CD14-positive monocyte (primary cell): ENCODE results near the gene CAMK2A. TPM values are rescaled to one million over a fixed set of nuclear protein-coding genes. Genes with fewer than 3 reads are reported as not detected.

ENCODE experiments used
- DNase-seq, 3 donors: peaks; one replicate each; pipeline ENCODE4 v3.0.0-alpha.2; 2011 to 2022
- H2AFZ ChIP-seq: 2 replicates; pipeline ENCODE4 v1.6.0; 2012; ENCODE audit warnings: mild to moderate bottlenecking, low read depth, low read length, inconsistent platforms; ENCODE audit not compliant: insufficient read depth, poor library complexity, severe bottlenecking
- H3K27ac ChIP-seq, 2 donors: 1 replicate in 1 of 2; 2 replicates in 1 of 2; pipeline ENCODE4 v1.5.1; 2012 to 2013; ENCODE audit warnings: low read length in 2 of 2, control low read depth in 1 of 2, inconsistent platforms in 1 of 2, low read depth in 1 of 2, mild to moderate bottlenecking in 1 of 2
- H3K27me3 ChIP-seq, 2 donors: one replicate each; pipeline versions ENCODE4 v1.6.0 to v1.6.1; 2011 to 2013; ENCODE audit warnings: low read length in 2 of 2; ENCODE audit not compliant: control insufficient read depth in 2 of 2, insufficient read depth in 2 of 2
- H3K36me3 ChIP-seq, 2 donors: replicated peaks in 1 of 2; 1 replicate in 1 of 2; 2 replicates in 1 of 2; pipeline versions ENCODE4 v1.5.1 to v1.6.1; 2012 to 2013; ENCODE audit warnings: low read length in 2 of 2, control low read depth in 1 of 2, inconsistent platforms in 1 of 2, mild to moderate bottlenecking in 1 of 2; ENCODE audit not compliant: insufficient read depth in 2 of 2, control insufficient read depth in 1 of 2
- H3K4me1 ChIP-seq, 2 donors: 1 replicate in 1 of 2; 2 replicates in 1 of 2; pipeline versions ENCODE4 v1.5.1 to v1.6.1; 2012 to 2013; ENCODE audit warnings: low read length in 2 of 2, control low read depth in 1 of 2, inconsistent platforms in 1 of 2, mild to moderate bottlenecking in 1 of 2, moderate library complexity in 1 of 2; ENCODE audit not compliant: insufficient read depth in 2 of 2, control insufficient read depth in 1 of 2
- H3K4me2 ChIP-seq: replicated peaks from 2 replicates; pipeline ENCODE3; 2012; ENCODE audit warnings: low read length, moderate library complexity, mild to moderate bottlenecking; ENCODE audit not compliant: poor library complexity, severe bottlenecking; ENCODE audit errors: extremely low read depth
- H3K4me3 ChIP-seq, 3 experiments: fragments of 200-600 bp in 1 of 3; sonication (generic) in 1 of 3; replicated peaks in 1 of 3; 1 replicate in 2 of 3; 2 replicates in 1 of 3; pipeline ENCODE4 v1.5.1; 2011 to 2013; ENCODE audit warnings: low read length in 3 of 3, mild to moderate bottlenecking in 3 of 3, control low read depth in 2 of 3, low read depth in 2 of 3, inconsistent platforms in 1 of 3, moderate library complexity in 1 of 3
- H3K79me2 ChIP-seq: 2 replicates; pipeline ENCODE4 v1.6.0; 2012; ENCODE audit warnings: mild to moderate bottlenecking, control low read depth, inconsistent platforms, low read length, moderate library complexity; ENCODE audit not compliant: insufficient read depth
- H3K9ac ChIP-seq: 2 replicates; pipeline ENCODE4 v1.6.0; 2017; ENCODE audit warnings: low read length, mild to moderate bottlenecking; ENCODE audit not compliant: insufficient read depth, poor library complexity, severe bottlenecking
- H3K9me3 ChIP-seq, 2 donors: replicated peaks in 1 of 2; 1 replicate in 1 of 2; 2 replicates in 1 of 2; pipeline versions ENCODE4 v1.5.1 to v1.6.1; 2012 to 2013; ENCODE audit warnings: low read length in 2 of 2, control low read depth in 1 of 2; ENCODE audit not compliant: control insufficient read depth in 1 of 2, insufficient read depth in 1 of 2
- H4K20me1 ChIP-seq: 2 replicates; pipeline ENCODE4 v1.6.0; 2012; ENCODE audit warnings: mild to moderate bottlenecking, low read length, control low read depth, moderate library complexity; ENCODE audit not compliant: insufficient read depth
- H3K27ac Mint-ChIP-seq, 7 donors: one replicate each; pipeline ENCODE4 v1.8.0; 2020; ENCODE audit warnings: mild to moderate bottlenecking in 7 of 7, mixed read lengths in 7 of 7, moderate library complexity in 6 of 7, inconsistent platforms in 2 of 7
- H3K27me3 Mint-ChIP-seq, 3 donors: one replicate each; pipeline ENCODE4 v1.8.0; 2021 to 2022; ENCODE audit warnings: low read depth in 3 of 3, mild to moderate bottlenecking in 3 of 3, mixed read lengths in 3 of 3, moderate library complexity in 3 of 3, inconsistent platforms in 1 of 3
- H3K36me3 Mint-ChIP-seq, 2 donors: one replicate each; pipeline ENCODE4 v1.8.0; 2020; ENCODE audit warnings: mixed read lengths in 2 of 2, inconsistent platforms in 1 of 2, mild to moderate bottlenecking in 1 of 2
- H3K4me1 Mint-ChIP-seq: one replicate; pipeline ENCODE4 v1.8.0; 2020; ENCODE audit warnings: mild to moderate bottlenecking, mixed read lengths
- H3K4me3 Mint-ChIP-seq, 2 donors: one replicate each; pipeline ENCODE4 v1.8.0; 2020; ENCODE audit warnings: mild to moderate bottlenecking in 2 of 2, mixed read lengths in 2 of 2, moderate library complexity in 1 of 2
- H3K9me3 Mint-ChIP-seq, 7 donors: one replicate each; pipeline ENCODE4 v1.8.0; 2020 to 2022; ENCODE audit warnings: mixed read lengths in 7 of 7, mild to moderate bottlenecking in 6 of 7, moderate library complexity in 6 of 7, inconsistent platforms in 2 of 7
- CTCF ChIP-seq: fragments of 200-600 bp; IDR thresholded peaks from one replicate; pipeline ENCODE4 v1.8.0; 2022; ENCODE audit warnings: antibody characterized with exemption, mild to moderate bottlenecking
- WGBS: methylation state at CpG from one replicate; pipeline ENCODE4 v1.1.5; 2013; ENCODE audit warnings: missing lambda C conversion rate; ENCODE audit not compliant: insufficient coverage; 5-methylcytosine and 5-hydroxymethylcytosine counted together
- intact Hi-C, 2 donors: fragments of 100-400 bp; cut with micrococcal nuclease; formaldehyde crosslinking; loops; one replicate each; pipeline versions ENCODE4 v1.15.0 to v1.15.1; 2023
- polyA plus RNA-seq, 3 donors: library from polyadenylated mRNA; depleted of rRNA in 1 of 3; unstranded in 2 of 3; stranded (reverse) in 1 of 3; fragments of 300-500 nt in 2 of 3; fragments of >200 nt in 1 of 3; fragmentation: Illumina TruSeq in 2 of 3; gene quantifications; 1 replicate in 2 of 3; 2 replicates in 1 of 3; pipeline ENCODE4 v1.2.3, GENCODE V29; 2012 to 2021

Gene CAMK2A
- polyA plus RNA-seq, 3 donors, result not detected

- intact Hi-C loops, result no loop called here
- TF ChIP-seq CTCF, result no peak
- DNase-seq, result no peak
These were observed 7.6 kb downstream of the CAMK2A start for GRCh38 chr5:150281987-150282386.

GRCh38 chr5:150279330-150280020, 10.1 kb downstream of the CAMK2A start:
- no peak for TF ChIP-seq CTCF
- Histone ChIP-seq H3K9me3 (no peaks in the 10 kb centered on the region), H3K4me3 (no peak overlapping the region), H3K4me1 (no peaks in the 10 kb centered on the region), H3K79me2 (no peaks in the 10 kb centered on the region), H2AFZ (no peak overlapping the region), H3K36me3 (no peaks in the 10 kb centered on the region), H3K9ac (no peak overlapping the region), H3K27ac (no peak overlapping the region), H3K4me2 (no peak overlapping the region), H4K20me1 (no peaks in the 10 kb centered on the region), H3K27me3 (no peaks in the 10 kb centered on the region)
- Mint-ChIP-seq H3K27ac (no peak overlapping the region), H3K36me3 (no peaks in the 10 kb centered on the region), H3K4me1 (peaks cover 2% of the 10 kb centered on the region), H3K9me3 (peaks cover 0 to 2% (median 0%) of the 10 kb centered on the region in 7 donors), H3K27me3 (peaks cover 4 to 8% (median 5%) of the 10 kb centered on the region in 3 donors), H3K4me3 (no peak overlapping the region)
- WGBS, result 87% methylated on average over 12 of the region's 13 CpGs
- no peak for DNase-seq
- intact Hi-C loops, result no loop called here

More at GRCh38 chr5:150281987-150282386, 7.6 kb downstream of the CAMK2A start:
- Mint-ChIP-seq H3K9me3 (peaks cover 0 to 2% (median 0%) of the 10 kb centered on the region in 7 donors), H3K27ac (no peak overlapping the region), H3K27me3 (peaks cover 5 to 6% (median 5%) of the 10 kb centered on the region in 3 donors), H3K4me3 (no peak overlapping the region), H3K4me1 (peaks cover 2% of the 10 kb centered on the region), H3K36me3 (no peaks in the 10 kb centered on the region)
- H3K4me2 ChIP-seq, result no peak overlapping the region
- H3K36me3 ChIP-seq, result no peaks in the 10 kb centered on the region
- no peak overlapping the region for H3K27ac ChIP-seq
- H3K27me3 ChIP-seq, result no peaks in the 10 kb centered on the region
- H4K20me1 ChIP-seq, result no peaks in the 10 kb centered on the region
- H3K9me3 ChIP-seq, result no peaks in the 10 kb centered on the region
- H2AFZ ChIP-seq, result no peak overlapping the region
- no peak overlapping the region for H3K4me3 ChIP-seq
- no peaks in the 10 kb centered on the region for H3K4me1 ChIP-seq
- no peaks in the 10 kb centered on the region for H3K79me2 ChIP-seq
- no peak overlapping the region for H3K9ac ChIP-seq
- WGBS, result 85% methylated on average over 3 of the region's 8 CpGs
